HCT116 (cell line): Measurements from ENCODE around the gene BICD1. TPM values are rescaled to one million over a fixed set of nuclear protein-coding genes. Genes with fewer than 3 reads are reported as not detected.

ENCODE experiments used
- ATAC-seq: fragments of 200-7000 bp; cut with Tn5 transposase; 2 replicates; pipeline ENCODE4 v1.9.1; 2020; ENCODE audit warnings: mild to moderate bottlenecking, moderate library complexity
- BruUV-seq: library from RNA; stranded (reverse); fragments of 400-500 nt; replicated peaks from 2 replicates; lab custom pipeline; 2021; lab: Mats Ljungman, UMichigan
- CTCF ChIA-PET: fragments of 300-600 bp; sonication (Branson Sonifier 250); formaldehyde crosslinking; loops from one replicate; lab custom pipeline; 2021; ENCODE audit warnings: antibody characterized with exemption; lab: Charles Lee
- POLR2A ChIA-PET: fragments of 300-600, 350-600 bp; sonication (Branson Sonifier 250); formaldehyde crosslinking; loops from one replicate; lab custom pipeline; 2021; ENCODE audit warnings: antibody characterized with exemption; lab: Charles Lee
- RAD21 ChIA-PET, 2 experiments: fragments of 300-600 bp; sonication (Branson Sonifier 250); formaldehyde crosslinking; loops; one replicate each; lab custom pipeline; 2023; ENCODE audit warnings: low total read pairs in 2 of 2; ENCODE audit not compliant: uncharacterized antibody in 2 of 2, unreplicated experiment in 2 of 2, low non-redundant PET in 1 of 2; lab: Charles Lee
- DNase-seq: peaks from one replicate; pipeline ENCODE4 v3.0.0-alpha.2; 2010; ENCODE audit warnings: low read depth, low spot score
- H2AFZ ChIP-seq: fragments of 200-600 bp; shearing (Covaris generic), sonication (generic); 2 replicates; pipeline ENCODE4 v1.6.1; 2017; ENCODE audit warnings: low read depth, mixed run types, mixed read lengths, antibody characterized with exemption, low read length; ENCODE audit not compliant: poor library complexity, severe bottlenecking
- H3K27ac ChIP-seq: 2 replicates; pipeline ENCODE4 v1.5.1; 2012; ENCODE audit warnings: low read depth, low read length
- H3K27me3 ChIP-seq: fragments of 200-600 bp; sonication (generic); 2 replicates; pipeline ENCODE4 v1.6.1; 2016; ENCODE audit warnings: mixed run types, low read length, mixed read lengths; ENCODE audit not compliant: insufficient read depth
- H3K36me3 ChIP-seq, 2 experiments: fragments of 200-500 bp in 1 of 2; fragments of 200-600 bp in 1 of 2; sonication (Bioruptor generic) in 1 of 2; sonication (generic) in 1 of 2; 2 replicates each; pipeline versions ENCODE4 v1.5.1 to v1.6.1; 2014 to 2016; ENCODE audit warnings: low read length in 2 of 2, inconsistent platforms in 1 of 2, mixed read lengths in 1 of 2, mixed run types in 1 of 2; ENCODE audit not compliant: insufficient read depth in 2 of 2, control insufficient read depth in 1 of 2
- H3K4me1 ChIP-seq, 2 experiments: fragments of 200-600 bp in 1 of 2; sonication (generic) in 1 of 2; 2 replicates each; pipeline versions ENCODE4 v1.5.1 to v1.6.1; 2012 to 2017; ENCODE audit warnings: low read length in 2 of 2, inconsistent platforms in 1 of 2, mild to moderate bottlenecking in 1 of 2, mixed read lengths in 1 of 2, mixed run types in 1 of 2, moderate library complexity in 1 of 2; ENCODE audit not compliant: insufficient read depth in 2 of 2, control insufficient read depth in 1 of 2
- H3K4me2 ChIP-seq: fragments of 200-600 bp; sonication (generic); 2 replicates; pipeline ENCODE4 v1.6.1; 2017; ENCODE audit warnings: mixed run types, low read length, mixed read lengths
- H3K4me3 ChIP-seq, 2 experiments: fragments of 200-600 bp in 1 of 2; sonication (generic) in 1 of 2; replicated peaks in 1 of 2; 2 replicates each; pipeline ENCODE4 v1.5.1; 2011 to 2016; ENCODE audit warnings: low read length in 2 of 2, control low read depth in 1 of 2, low read depth in 1 of 2, mild to moderate bottlenecking in 1 of 2, mixed read lengths in 1 of 2, mixed run types in 1 of 2
- H3K79me2 ChIP-seq: fragments of 200-600 bp; sonication (generic); 2 replicates; pipeline ENCODE4 v1.6.1; 2017; ENCODE audit warnings: mild to moderate bottlenecking, mixed run types, low read length, moderate library complexity, mixed read lengths; ENCODE audit not compliant: insufficient read depth
- H3K9ac ChIP-seq: fragments of 200-600 bp; sonication (generic); 2 replicates; pipeline ENCODE4 v1.6.1; 2016; ENCODE audit warnings: low read length, mixed read lengths
- H3K9me2 ChIP-seq: fragments of 200-600 bp; sonication (generic), shearing (Covaris generic); 2 replicates; pipeline ENCODE4 v1.6.1; 2017; ENCODE audit warnings: mixed run types, mild to moderate bottlenecking, moderate library complexity; ENCODE audit not compliant: insufficient read depth
- H3K9me3 ChIP-seq, 2 experiments: fragments of 200-500 bp in 1 of 2; fragments of 200-600 bp in 1 of 2; sonication (Bioruptor generic) in 1 of 2; sonication (generic) in 1 of 2; 2 replicates each; pipeline ENCODE4 v1.6.1; 2014 to 2017; ENCODE audit warnings: low read length in 2 of 2, mixed read lengths in 2 of 2, inconsistent platforms in 1 of 2, low read depth in 1 of 2, mild to moderate bottlenecking in 1 of 2, mixed run types in 1 of 2, moderate library complexity in 1 of 2; ENCODE audit not compliant: control insufficient read depth in 1 of 2, insufficient read depth in 1 of 2
- H4K20me1 ChIP-seq: fragments of 200-600 bp; sonication (generic), shearing (Covaris generic); 2 replicates; pipeline ENCODE4 v1.6.1; 2017; ENCODE audit warnings: mixed run types, mild to moderate bottlenecking, moderate library complexity; ENCODE audit not compliant: insufficient read depth
- CEBPB ChIP-seq: IDR thresholded peaks from 2 replicates; pipeline ENCODE4 v1.6.1; 2012; ENCODE audit warnings: low read depth
- EGR1 ChIP-seq: IDR thresholded peaks from 2 replicates; pipeline ENCODE4 v1.6.1; 2012; ENCODE audit warnings: low read depth
- EZH2 ChIP-seq: fragments of 200-600 bp; sonication (generic); IDR thresholded peaks from 2 replicates; pipeline ENCODE4 v1.6.1; 2017; ENCODE audit warnings: antibody characterized with exemption, mixed run types
- EZH2phosphoT487 ChIP-seq: fragments of 200-600 bp; IDR thresholded peaks from 2 replicates; pipeline ENCODE4 v1.6.1; 2018; ENCODE audit warnings: antibody characterized with exemption, borderline replicate concordance
- FOSL1 ChIP-seq: IDR thresholded peaks from 2 replicates; pipeline ENCODE4 v1.6.1; 2012; ENCODE audit warnings: low read depth
- JUND ChIP-seq: IDR thresholded peaks from 2 replicates; pipeline ENCODE4 v1.6.1; 2012
- POLR2A ChIP-seq: IDR thresholded peaks from 2 replicates; pipeline ENCODE4 v1.7.0; 2011; ENCODE audit warnings: borderline replicate concordance; ENCODE audit not compliant: insufficient read depth, insufficient read length; ENCODE audit errors: extremely low read depth
- RAD21 ChIP-seq: IDR thresholded peaks from 2 replicates; pipeline ENCODE4 v1.6.1; 2012; ENCODE audit warnings: low read depth, mild to moderate bottlenecking
- SIN3A ChIP-seq: IDR thresholded peaks from 2 replicates; pipeline ENCODE4 v1.6.1; 2012; ENCODE audit warnings: low read depth
- SP1 ChIP-seq: IDR thresholded peaks from 2 replicates; pipeline ENCODE4 v1.6.1; 2012; ENCODE audit warnings: low read depth
- SRF ChIP-seq: IDR thresholded peaks from 2 replicates; pipeline ENCODE4 v1.6.1; 2012; ENCODE audit warnings: low read depth
- TCF7L2 ChIP-seq: IDR thresholded peaks from 2 replicates; pipeline ENCODE4 v1.7.0; 2011; ENCODE audit warnings: borderline replicate concordance, inconsistent platforms; ENCODE audit not compliant: insufficient read depth, insufficient read length; ENCODE audit errors: extremely low read depth
- ZFX ChIP-seq: fragments of 450-650 bp; IDR thresholded peaks from 2 replicates; pipeline ENCODE4 v1.6.1; 2017
- ZNF274 ChIP-seq: fragments of 200-500 bp; sonication (Bioruptor generic); IDR thresholded peaks from 2 replicates; pipeline ENCODE4 v1.6.1; 2014; ENCODE audit warnings: mild to moderate bottlenecking, low read depth, low read length, inconsistent platforms
- intact Hi-C: fragments of 100-400 bp; cut with micrococcal nuclease; formaldehyde crosslinking; loops from 2 replicates; pipeline ENCODE4 v1.10.0; 2022
- total RNA-seq: library from RNA; stranded (reverse); gene quantifications from one replicate; pipeline ENCODE4 v1.2.1, GENCODE V29; 2021; ENCODE audit not compliant: unreplicated experiment
- TF ChIP-seq, protein P1 (sequence below), 3 experiments: fragments of 200-600 bp in 1 of 3; sonication (generic) in 1 of 3; IDR thresholded peaks in 2 of 3; conservative IDR thresholded peaks in 1 of 3; 2 replicates each; pipeline ENCODE4 v1.5.1; 2012 to 2017; ENCODE audit warnings: low read depth in 2 of 3, low read length in 2 of 3, antibody characterized with exemption in 1 of 3, borderline replicate concordance in 1 of 3, control low read depth in 1 of 3, mild to moderate bottlenecking in 1 of 3, mixed read lengths in 1 of 3, mixed run types in 1 of 3, moderate library complexity in 1 of 3; ENCODE audit not compliant: insufficient read depth in 1 of 3
- TF ChIP-seq, protein P2 (sequence below): IDR thresholded peaks from 2 replicates; pipeline ENCODE4 v1.6.1; 2012
- TF ChIP-seq, protein P3 (sequence below): IDR thresholded peaks from 2 replicates; pipeline ENCODE4 v1.6.1; 2011; ENCODE audit warnings: mild to moderate bottlenecking, low read length, moderate library complexity; ENCODE audit not compliant: insufficient replicate concordance; ENCODE audit errors: extremely low read depth

Gene BICD1
- total RNA-seq, 1 experiment from 2014 or later, result 32.5 TPM

DNA sequence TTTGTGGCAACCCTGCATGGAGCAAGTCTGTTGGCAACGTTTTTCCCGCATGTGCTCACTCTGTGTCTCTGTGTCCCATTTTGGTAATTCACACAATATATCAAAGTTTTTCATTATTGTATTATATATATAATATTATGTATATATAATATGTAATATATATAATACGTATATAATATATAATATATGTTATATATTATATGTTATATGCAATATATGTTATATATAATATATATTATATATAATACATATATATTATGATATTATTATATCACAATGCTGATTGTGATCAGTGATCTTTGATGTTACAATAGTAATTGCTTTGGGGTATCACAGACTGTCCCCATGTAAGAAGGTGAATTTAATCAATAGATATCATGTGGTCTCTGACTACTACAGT, 84.8 kb downstream of the BICD1 start:
- no TSS peak for BruUV-seq
- Histone ChIP-seq H3K9me2 (no peaks in the 10 kb centered on the region), H3K9me3 (peaks cover 3 to 4% of the 10 kb centered on the region in 2 experiments; a peak in 1 of 4 replicates), H3K27me3 (no peaks in the 10 kb centered on the region), H2AFZ (no peak overlapping the region), H4K20me1 (no peaks in the 10 kb centered on the region), H3K4me3 (no peak overlapping the region), H3K36me3 (no peaks in the 10 kb centered on the region), H3K4me2 (no peak overlapping the region), H3K9ac (no peak overlapping the region), H3K27ac (no peak overlapping the region), H3K79me2 (no peaks in the 10 kb centered on the region), H3K4me1 (no peaks in the 10 kb centered on the region)
- RAD21 ChIA-PET, result no interaction called here
- no peak for DNase-seq
- ATAC-seq, result no peak
- CTCF ChIA-PET, result no interaction called here
- intact Hi-C loops, result no loop called here
- POLR2A ChIA-PET, result no interaction called here
- no peak for TF ChIP-seq SIN3A

DNA sequence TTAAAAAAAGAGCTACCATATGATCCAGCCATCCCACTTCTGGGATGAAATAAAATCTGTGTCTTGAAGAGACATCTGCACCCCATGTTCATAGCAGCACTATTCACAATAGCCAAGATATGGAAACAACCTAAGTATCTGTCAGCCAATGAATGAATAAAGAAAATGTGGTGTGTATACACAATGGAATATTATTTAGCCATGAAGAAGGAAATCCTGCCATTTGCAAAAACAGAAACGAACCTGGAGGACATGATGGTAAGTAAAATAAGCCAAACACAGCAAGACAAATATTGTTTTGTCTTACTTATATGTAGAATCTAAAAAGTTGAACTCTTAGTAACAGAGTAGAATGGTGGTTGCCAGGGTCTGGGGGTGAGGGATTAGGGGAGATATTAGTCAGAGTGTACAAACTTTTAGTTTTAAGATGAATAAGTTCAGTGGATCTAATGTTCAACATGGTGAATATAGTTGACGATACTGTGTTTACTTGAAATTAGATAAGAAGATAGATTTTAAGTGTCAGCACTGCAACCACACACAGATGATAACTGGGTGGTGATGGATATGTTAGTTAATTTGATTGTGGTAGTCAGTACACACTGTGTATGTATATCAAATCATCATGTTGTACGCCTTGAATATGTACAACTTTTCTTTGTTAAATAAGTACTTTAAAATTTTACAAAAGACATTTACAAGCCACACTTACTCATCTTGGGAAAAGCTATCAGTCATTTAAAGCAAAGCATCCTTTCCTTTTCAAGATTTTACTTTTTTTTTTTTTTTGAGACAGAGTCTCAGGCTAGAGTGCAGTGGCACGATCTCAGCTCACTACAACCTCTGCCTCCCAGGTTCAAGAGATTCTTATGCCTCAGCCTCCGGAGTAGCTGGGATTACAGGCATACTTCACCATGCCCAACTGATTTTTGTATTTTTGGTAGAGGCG, 89.9 kb downstream of the BICD1 start:
- Histone ChIP-seq H3K9me3 (peaks cover 3 to 4% of the 10 kb centered on the region in 2 experiments; a peak in 1 of 4 replicates), H3K27me3 (no peaks in the 10 kb centered on the region), H3K27ac (no peak overlapping the region), H3K9ac (no peak overlapping the region), H3K79me2 (no peaks in the 10 kb centered on the region), H3K36me3 (no peaks in the 10 kb centered on the region), H3K4me2 (no peak overlapping the region), H3K9me2 (no peaks in the 10 kb centered on the region), H3K4me1 (peaks cover 0 to 7% of the 10 kb centered on the region in 2 experiments; a peak in 1 of 4 replicates), H3K4me3 (no peak overlapping the region), H2AFZ (no peak overlapping the region), H4K20me1 (no peaks in the 10 kb centered on the region)
- ChIA-PET POLR2A (no interaction called here), CTCF (no interaction called here), RAD21 (no interaction called here)
- no peak for ATAC-seq
- DNase-seq, result no peak
- no TSS peak for BruUV-seq
- intact Hi-C loops, result no loop called here
- TF ChIP-seq JUND, result no peak
- no peak for TF ChIP-seq SRF
- TF ChIP-seq POLR2A, result no peak
- no peak for TF ChIP-seq RAD21
- no peak for TF ChIP-seq FOSL1
- TF ChIP-seq ZFX, result no peak
- no peak for TF ChIP-seq ZNF274
- TF ChIP-seq, protein P1, sequence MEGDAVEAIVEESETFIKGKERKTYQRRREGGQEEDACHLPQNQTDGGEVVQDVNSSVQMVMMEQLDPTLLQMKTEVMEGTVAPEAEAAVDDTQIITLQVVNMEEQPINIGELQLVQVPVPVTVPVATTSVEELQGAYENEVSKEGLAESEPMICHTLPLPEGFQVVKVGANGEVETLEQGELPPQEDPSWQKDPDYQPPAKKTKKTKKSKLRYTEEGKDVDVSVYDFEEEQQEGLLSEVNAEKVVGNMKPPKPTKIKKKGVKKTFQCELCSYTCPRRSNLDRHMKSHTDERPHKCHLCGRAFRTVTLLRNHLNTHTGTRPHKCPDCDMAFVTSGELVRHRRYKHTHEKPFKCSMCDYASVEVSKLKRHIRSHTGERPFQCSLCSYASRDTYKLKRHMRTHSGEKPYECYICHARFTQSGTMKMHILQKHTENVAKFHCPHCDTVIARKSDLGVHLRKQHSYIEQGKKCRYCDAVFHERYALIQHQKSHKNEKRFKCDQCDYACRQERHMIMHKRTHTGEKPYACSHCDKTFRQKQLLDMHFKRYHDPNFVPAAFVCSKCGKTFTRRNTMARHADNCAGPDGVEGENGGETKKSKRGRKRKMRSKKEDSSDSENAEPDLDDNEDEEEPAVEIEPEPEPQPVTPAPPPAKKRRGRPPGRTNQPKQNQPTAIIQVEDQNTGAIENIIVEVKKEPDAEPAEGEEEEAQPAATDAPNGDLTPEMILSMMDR (IDR thresholded peaks at IDR 0.05 in 2 of 3, conservative IDR thresholded peaks at IDR 0.05 in 1 of 3; ENCODE audit: borderline replicate concordance in 1 of 3, insufficient read depth in 1 of 3, low read depth in 2 of 3, low read length in 2 of 3), result no peak
- TF ChIP-seq, protein P2, sequence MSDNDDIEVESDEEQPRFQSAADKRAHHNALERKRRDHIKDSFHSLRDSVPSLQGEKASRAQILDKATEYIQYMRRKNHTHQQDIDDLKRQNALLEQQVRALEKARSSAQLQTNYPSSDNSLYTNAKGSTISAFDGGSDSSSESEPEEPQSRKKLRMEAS, result no peak
- no peak for TF ChIP-seq EZH2
- TF ChIP-seq SP1, result no peak
- TF ChIP-seq CEBPB, result no peak
- TF ChIP-seq TCF7L2, result no peak
- no peak for TF ChIP-seq EZH2phosphoT487
- no peak for TF ChIP-seq SIN3A
- no peak for TF ChIP-seq EGR1
- TF ChIP-seq, protein P3, sequence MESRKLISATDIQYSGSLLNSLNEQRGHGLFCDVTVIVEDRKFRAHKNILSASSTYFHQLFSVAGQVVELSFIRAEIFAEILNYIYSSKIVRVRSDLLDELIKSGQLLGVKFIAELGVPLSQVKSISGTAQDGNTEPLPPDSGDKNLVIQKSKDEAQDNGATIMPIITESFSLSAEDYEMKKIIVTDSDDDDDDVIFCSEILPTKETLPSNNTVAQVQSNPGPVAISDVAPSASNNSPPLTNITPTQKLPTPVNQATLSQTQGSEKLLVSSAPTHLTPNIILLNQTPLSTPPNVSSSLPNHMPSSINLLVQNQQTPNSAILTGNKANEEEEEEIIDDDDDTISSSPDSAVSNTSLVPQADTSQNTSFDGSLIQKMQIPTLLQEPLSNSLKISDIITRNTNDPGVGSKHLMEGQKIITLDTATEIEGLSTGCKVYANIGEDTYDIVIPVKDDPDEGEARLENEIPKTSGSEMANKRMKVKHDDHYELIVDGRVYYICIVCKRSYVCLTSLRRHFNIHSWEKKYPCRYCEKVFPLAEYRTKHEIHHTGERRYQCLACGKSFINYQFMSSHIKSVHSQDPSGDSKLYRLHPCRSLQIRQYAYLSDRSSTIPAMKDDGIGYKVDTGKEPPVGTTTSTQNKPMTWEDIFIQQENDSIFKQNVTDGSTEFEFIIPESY, result no peak
